Astrocyte (in vitro differentiated cells and primary cell): ENCODE measurements around the gene CPT2.

Experiments
- EZH2 ChIP-seq: IDR thresholded peaks from 2 replicates; pipeline ENCODE4 v1.6.1; 2012; ENCODE audit warnings: mild to moderate bottlenecking, low read length, inconsistent platforms; ENCODE audit not compliant: insufficient read depth
- TF ChIP-seq, protein P1 (sequence below): IDR thresholded peaks from 2 replicates; pipeline ENCODE4 v1.5.1; 2011; ENCODE audit warnings: low read depth, mild to moderate bottlenecking, inconsistent platforms, low read length, moderate library complexity; ENCODE audit not compliant: insufficient read depth

DNA sequence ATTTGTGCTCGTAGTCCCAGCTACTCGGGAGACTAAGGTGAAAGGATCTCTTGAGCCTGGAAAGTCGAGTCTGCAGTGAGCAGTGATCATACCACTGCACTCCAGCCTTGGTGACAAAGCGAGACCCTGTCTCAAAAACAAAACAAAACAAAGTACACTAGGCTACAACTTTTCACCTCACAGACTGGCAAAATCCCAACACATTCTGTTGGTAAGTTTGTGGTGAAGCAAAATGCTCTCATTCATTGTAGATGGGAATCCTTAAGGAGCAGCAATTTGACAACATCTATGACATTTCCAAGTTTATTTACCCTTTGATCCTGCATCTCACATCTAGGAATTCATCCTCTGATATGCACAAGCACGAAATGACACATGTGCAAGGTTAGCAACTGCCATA lies 34.0 kb upstream of the CPT2 start:
- TF ChIP-seq, protein P1, sequence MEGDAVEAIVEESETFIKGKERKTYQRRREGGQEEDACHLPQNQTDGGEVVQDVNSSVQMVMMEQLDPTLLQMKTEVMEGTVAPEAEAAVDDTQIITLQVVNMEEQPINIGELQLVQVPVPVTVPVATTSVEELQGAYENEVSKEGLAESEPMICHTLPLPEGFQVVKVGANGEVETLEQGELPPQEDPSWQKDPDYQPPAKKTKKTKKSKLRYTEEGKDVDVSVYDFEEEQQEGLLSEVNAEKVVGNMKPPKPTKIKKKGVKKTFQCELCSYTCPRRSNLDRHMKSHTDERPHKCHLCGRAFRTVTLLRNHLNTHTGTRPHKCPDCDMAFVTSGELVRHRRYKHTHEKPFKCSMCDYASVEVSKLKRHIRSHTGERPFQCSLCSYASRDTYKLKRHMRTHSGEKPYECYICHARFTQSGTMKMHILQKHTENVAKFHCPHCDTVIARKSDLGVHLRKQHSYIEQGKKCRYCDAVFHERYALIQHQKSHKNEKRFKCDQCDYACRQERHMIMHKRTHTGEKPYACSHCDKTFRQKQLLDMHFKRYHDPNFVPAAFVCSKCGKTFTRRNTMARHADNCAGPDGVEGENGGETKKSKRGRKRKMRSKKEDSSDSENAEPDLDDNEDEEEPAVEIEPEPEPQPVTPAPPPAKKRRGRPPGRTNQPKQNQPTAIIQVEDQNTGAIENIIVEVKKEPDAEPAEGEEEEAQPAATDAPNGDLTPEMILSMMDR = no peak
- no peak for TF ChIP-seq EZH2
